Left lung (tissue), 10 donors: ENCODE data around the gene ATG3. TPM values are rescaled to one million over a fixed set of nuclear protein-coding genes. Genes with fewer than 3 reads are reported as not detected.

ENCODE experiments used
- ATAC-seq: fragments of 200-7000 bp; cut with Tn5 transposase; one replicate; pipeline ENCODE4 v1.9.1; 2020; ENCODE audit warnings: moderate library complexity
- DNase-seq, 4 donors: peaks; one replicate each; pipeline ENCODE4 v3.0.0-alpha.2; 2013 to 2020
- H3K27ac ChIP-seq, 2 donors: fragments of 200-600 bp; sonication (generic) in 1 of 2; one replicate each; pipeline versions ENCODE4 v1.5.0 to v1.8.0; 2020 to 2021
- H3K27me3 ChIP-seq, 2 donors: fragments of 200-600 bp; sonication (generic) in 1 of 2; one replicate each; pipeline versions ENCODE4 v1.5.0 to v1.8.0; 2020 to 2021
- H3K36me3 ChIP-seq, 2 donors: fragments of 200-600 bp; sonication (generic) in 1 of 2; one replicate each; pipeline versions ENCODE4 v1.5.0 to v1.8.0; 2020 to 2021
- H3K4me1 ChIP-seq, 2 donors: fragments of 200-600 bp; one replicate each; pipeline ENCODE4 v1.8.0; 2021
- H3K4me3 ChIP-seq, 2 donors: fragments of 200-600 bp; sonication (generic) in 1 of 2; one replicate each; pipeline versions ENCODE4 v1.5.0 to v1.8.0; 2020 to 2021; ENCODE audit warnings: mild to moderate bottlenecking in 1 of 2
- H3K9me3 ChIP-seq, 2 donors: fragments of 200-600 bp; sonication (generic) in 1 of 2; one replicate each; pipeline versions ENCODE4 v1.5.0 to v1.8.0; 2020 to 2021
- CTCF ChIP-seq, 2 donors: fragments of 200-600 bp; sonication (generic) in 1 of 2; IDR thresholded peaks; one replicate each; pipeline versions ENCODE4 v1.5.0 to v1.8.0; 2021; ENCODE audit warnings: antibody characterized with exemption in 2 of 2
- intact Hi-C, 2 donors: fragments of 100-400 bp; cut with DNase I; formaldehyde crosslinking; loops; one replicate each; pipeline versions ENCODE4 v1.11.2 to v1.14.2; 2022
- polyA plus RNA-seq, 6 donors: library from polyadenylated mRNA; unstranded; fragments of 120-200 nt; gene quantifications; one replicate each; pipeline ENCODE4 v1.2.1, GENCODE V29; 2013; ENCODE audit not compliant: insufficient read length in 6 of 6
- total RNA-seq, 2 donors: library from RNA; stranded (reverse); fragmentation: NEBNext Ultra II Directional; extraction: Animal tissue kit (Norgen Biotek cat#: 25700); gene quantifications; one replicate each; pipeline ENCODE4 v1.2.1, GENCODE V29; 2021
- donor health status: DM: no; HTN: yes; CAD: no.
- donor health status: DM: no; HTN: no; CAD: no.

The ATG3 gene
- total and polyA plus RNA-seq, 8 donors: 36.6 to 73.1 (median 43.6) TPM

GRCh38 chr3:112582244-112582874 lies 20.6 kb upstream of the ATG3 start:
- H3K27ac ChIP-seq: no peak overlapping the region
- no peaks in the 10 kb centered on the region for H3K9me3 ChIP-seq
- TF ChIP-seq CTCF (IDR thresholded peaks at IDR 0.05): peak; percentile 21 to 43
- H3K4me3 ChIP-seq: no peak overlapping the region
- H3K4me1 ChIP-seq: peaks cover 0 to 12% of the 10 kb centered on the region in 2 donors
- H3K27me3 ChIP-seq: no peaks in the 10 kb centered on the region
- H3K36me3 ChIP-seq: peaks cover 0 to 54% of the 10 kb centered on the region in 2 donors
- ATAC-seq: peak; percentile 85
- peak in 2 of 4 donors; percentile 33 to 65 for DNase-seq
- intact Hi-C loops: no loop called here

GRCh38 chr3:112579697-112580096 lies 17.9 kb upstream of the ATG3 start:
- peak overlapping the region in 1 of 2 donors; percentile 59 for H3K27ac ChIP-seq
- no peaks in the 10 kb centered on the region for H3K9me3 ChIP-seq
- intact Hi-C loops: no loop called here
- no peak for TF ChIP-seq CTCF (IDR thresholded peaks at IDR 0.05)
- no peak for ATAC-seq
- H3K36me3 ChIP-seq: peaks cover 0 to 41% of the 10 kb centered on the region in 2 donors
- DNase-seq: no peak
- peaks cover 0 to 12% of the 10 kb centered on the region in 2 donors for H3K4me1 ChIP-seq
- H3K4me3 ChIP-seq: no peak overlapping the region
- H3K27me3 ChIP-seq: no peaks in the 10 kb centered on the region

- Histone ChIP-seq H3K9me3 (no peaks in the 10 kb centered on the region), H3K27ac (peak overlapping the region in 1 of 2 donors; percentile 59), H3K36me3 (peaks cover 0 to 41% of the 10 kb centered on the region in 2 donors), H3K4me3 (no peak overlapping the region), H3K27me3 (no peaks in the 10 kb centered on the region), H3K4me1 (peaks cover 0 to 12% of the 10 kb centered on the region in 2 donors)
- no peak for ATAC-seq
- TF ChIP-seq CTCF (IDR thresholded peaks at IDR 0.05): no peak
- no peak for DNase-seq
- intact Hi-C loops: no loop called here
Measured at GRCh38 chr3:112579232-112579631, 17.5 kb upstream of the ATG3 start.

DNA sequence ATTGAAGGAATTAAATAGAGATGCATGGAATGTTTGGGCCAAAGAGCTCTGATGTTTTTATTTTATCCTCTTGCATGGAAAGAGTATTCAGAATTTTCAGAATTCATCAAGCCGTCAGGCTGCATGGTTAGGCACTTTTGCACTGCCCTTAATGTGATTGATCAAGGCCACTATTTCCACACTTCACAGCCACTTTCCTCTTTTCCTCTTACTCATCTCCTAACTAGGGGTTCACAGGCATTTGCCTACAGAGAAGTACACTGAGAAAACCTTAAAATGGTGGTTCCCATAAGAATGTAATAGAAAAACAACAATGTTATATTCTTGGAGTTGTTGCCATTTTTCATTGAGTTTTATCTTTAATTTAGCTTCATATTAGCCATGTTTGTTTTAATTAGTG lies 10.9 kb upstream of the ATG3 start:
- no peak for ATAC-seq
- Histone ChIP-seq H3K27ac (peak overlapping the region in 1 of 2 donors; percentile 60), H3K27me3 (no peaks in the 10 kb centered on the region), H3K4me3 (no peak overlapping the region), H3K9me3 (no peaks in the 10 kb centered on the region), H3K36me3 (peaks cover 0 to 42% of the 10 kb centered on the region in 2 donors), H3K4me1 (peaks cover 0 to 20% of the 10 kb centered on the region in 2 donors)
- intact Hi-C loops: no loop called here
- DNase-seq: no peak
- no peak for TF ChIP-seq CTCF (IDR thresholded peaks at IDR 0.05)

- H3K4me3 ChIP-seq: no peak overlapping the region
- DNase-seq: no peak
- peaks cover 0 to 33% of the 10 kb centered on the region in 2 donors for H3K36me3 ChIP-seq
Measured at GRCh38 chr3:112569265-112569664, 7.5 kb upstream of the ATG3 start.

More at GRCh38 chr3:112569265-112569664, 7.5 kb upstream of the ATG3 start:
- intact Hi-C loops: no loop called here
- Histone ChIP-seq H3K9me3 (no peaks in the 10 kb centered on the region), H3K27ac (peak overlapping the region in 1 of 2 donors; percentile 20), H3K27me3 (no peaks in the 10 kb centered on the region), H3K4me1 (peaks cover 0 to 27% of the 10 kb centered on the region in 2 donors)
- no peak for TF ChIP-seq CTCF (IDR thresholded peaks at IDR 0.05)
- no peak for ATAC-seq
